DMS153 treated with DMSO at 0.1 percent for 48 hours (cell line): ENCODE results near the gene FAM131C.

Experiments
- DNase-seq: peaks from one replicate; lab custom pipeline; 2025; ENCODE audit not compliant: unreplicated experiment; lab: John Stamatoyannopoulos, UW

The FAM131C gene, protein sequence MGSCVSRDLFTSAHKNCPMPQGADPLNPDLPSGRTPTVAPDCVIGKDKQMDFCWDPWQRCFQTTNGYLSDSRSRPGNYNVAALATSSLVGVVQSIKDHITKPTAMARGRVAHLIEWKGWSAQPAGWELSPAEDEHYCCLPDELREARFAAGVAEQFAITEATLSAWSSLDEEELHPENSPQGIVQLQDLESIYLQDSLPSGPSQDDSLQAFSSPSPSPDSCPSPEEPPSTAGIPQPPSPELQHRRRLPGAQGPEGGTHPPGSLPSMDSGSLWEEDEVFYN

DNA sequence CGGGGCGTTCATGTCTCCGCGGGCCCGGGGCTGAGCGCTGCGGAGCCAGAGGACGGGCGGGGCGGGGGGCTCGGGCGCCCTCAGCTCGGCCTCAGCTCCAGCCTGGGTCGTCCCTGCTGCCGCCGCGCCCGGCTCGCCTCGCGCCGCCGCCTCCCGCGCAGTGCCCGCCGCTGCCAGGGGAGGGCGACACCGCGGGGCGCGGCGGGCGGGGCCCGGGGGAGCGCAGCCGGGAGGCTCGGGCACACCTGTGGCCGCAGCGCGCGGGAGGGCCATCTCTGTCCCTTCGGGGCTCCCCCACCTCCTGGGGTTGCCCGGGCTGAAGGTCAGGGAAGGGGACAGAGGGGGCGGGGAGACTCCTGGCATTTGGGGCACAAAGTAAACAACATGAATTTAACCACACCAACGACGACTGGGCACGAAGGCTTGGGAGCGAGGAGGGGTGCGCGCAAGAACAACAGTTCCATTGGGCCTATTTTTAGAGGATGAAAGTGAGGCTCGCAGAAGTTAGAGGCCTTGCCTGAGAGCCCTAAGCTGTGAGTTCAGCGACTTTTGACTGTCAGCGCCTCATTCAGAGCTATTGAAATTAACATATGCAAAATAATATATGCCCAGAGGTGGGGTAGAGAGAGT, at the start of gene FAM131C:
Gene FAM131C, minus strand, starts transcription at position 162 of the 630 bp plus-strand sequence. CDS start 209 bp downstream, outside the sequence.
- no peak for DNase-seq

DNA sequence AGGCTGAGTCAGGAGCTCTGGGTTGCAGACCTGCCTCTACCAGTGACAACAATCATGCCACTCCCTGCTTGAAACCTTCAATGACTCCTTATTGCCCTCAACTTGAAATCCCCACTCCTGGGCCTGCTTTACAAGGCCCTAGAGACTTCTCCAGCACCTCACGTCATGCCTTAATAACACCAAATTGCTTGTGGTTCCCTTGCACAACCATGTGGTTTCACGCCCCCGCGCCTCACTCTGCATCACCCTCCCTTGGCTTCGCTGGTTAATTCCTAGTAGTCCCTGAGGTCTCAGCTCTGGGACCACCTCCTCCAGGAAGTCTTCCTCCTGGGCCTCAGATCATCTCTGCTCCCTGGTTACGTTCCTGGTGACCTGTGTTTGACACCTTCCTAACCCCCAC, 49.5 kb upstream of the FAM131C start:
- no peak for DNase-seq

DNA sequence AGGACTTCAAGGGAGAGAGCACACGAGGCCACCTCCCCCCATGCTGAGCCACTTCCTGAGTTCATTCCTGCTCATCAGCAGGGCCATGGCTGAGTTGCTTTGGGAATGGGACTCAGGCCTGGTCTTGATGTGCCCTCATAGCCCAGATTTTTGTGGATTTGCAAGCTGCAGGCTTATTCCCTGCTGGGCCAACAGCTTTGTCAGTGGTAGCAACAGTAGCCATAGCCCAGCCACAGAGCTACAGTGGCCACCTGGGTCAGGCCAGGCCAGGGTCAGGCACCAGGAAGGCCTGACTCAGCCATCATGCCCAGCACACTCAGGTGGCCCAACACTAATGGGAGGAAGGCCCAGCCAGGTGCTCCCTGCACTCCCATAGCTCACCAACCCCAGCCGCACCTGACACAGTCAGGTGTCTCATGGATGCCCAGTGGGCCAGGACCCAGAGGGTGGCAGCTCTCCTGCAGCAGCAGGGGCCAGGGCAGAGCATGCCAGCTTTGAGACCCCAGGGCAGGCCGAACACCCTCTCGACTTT, 49.0 kb upstream of the FAM131C start:
- no peak for DNase-seq

DNA sequence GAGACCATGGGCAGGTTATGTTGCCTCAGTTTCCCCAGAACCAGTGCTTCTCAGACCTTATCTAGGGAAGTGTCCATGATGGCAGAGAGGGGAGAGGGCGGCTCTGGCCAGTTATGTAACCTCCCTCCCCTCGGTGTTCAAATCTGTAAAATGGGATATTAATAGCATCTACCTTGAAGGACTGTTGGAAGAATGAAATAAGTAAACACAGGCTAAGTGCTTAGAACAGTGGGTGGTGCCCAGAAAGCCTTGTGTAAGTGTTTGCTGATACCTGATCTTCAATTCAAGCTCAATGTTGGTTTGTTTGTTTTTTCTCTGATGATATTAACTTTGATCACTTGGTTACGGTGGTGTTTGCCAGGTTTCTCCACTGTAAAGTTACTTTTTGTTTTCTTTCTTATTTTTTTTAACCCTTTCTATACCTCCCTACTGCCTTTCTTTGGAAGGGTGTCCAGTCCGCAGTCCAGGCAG, 47.5 kb upstream of the FAM131C start:
- peak; percentile 20 for DNase-seq

DNA sequence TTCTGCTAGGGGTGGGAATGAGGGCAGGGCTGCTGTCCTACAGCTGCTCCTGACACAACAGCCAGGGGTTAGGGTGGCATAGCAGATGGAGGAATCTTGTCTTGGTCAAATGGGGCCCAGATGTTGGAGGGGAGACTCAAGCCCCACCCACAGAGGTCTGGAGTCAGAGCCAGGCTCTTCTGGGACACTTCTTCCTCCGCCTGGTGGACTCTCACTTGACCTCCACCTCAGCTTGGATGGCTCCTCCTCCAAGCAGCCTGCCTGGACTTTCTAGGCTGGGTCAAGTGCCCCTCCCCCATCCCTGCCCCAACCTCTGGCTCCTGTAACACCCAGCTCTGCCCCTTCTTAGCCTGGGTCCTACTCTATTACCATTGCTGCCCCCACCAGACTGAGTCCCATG, 47.0 kb upstream of the FAM131C start:
- DNase-seq = no peak

DNA sequence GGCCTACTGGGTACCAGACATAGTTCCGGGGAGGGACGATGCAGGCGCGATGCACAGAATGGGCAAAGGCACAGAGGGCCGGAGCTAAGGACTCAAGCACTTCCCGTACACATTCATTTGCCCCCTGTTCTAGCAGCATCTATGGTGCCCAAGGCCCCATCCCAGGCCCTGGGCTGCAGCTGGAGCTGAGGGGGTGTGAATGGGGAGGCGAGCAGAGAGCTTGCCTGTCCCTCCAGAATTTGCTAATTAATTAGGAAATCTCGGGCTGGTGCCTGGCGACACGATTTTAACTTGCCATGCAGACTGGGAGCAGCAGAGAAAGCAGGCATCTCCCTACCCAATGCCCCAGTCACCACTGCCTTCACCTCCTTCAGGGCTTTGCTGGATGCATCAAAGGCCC, 46.5 kb upstream of the FAM131C start:
- DNase-seq = no peak

DNA sequence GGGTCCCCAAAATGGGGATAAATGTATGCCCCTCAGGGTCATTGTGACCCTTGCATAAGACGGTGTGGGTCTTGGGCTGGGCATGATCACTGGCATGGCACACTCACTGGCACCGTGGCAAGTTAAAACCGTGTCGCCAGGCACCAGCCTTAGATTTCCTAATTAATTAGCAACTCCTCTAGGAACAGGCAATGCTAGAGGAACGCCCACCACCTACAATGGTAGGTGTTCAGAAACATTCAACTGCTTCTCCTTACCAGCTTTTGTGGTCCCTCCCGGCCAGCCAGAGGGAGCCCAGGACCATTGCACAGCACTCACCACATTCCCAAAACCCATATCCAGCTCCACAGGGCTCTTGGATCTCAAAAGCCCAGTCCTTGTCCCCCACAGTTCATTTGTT, 46.1 kb upstream of the FAM131C start:
- no peak for DNase-seq

DNA sequence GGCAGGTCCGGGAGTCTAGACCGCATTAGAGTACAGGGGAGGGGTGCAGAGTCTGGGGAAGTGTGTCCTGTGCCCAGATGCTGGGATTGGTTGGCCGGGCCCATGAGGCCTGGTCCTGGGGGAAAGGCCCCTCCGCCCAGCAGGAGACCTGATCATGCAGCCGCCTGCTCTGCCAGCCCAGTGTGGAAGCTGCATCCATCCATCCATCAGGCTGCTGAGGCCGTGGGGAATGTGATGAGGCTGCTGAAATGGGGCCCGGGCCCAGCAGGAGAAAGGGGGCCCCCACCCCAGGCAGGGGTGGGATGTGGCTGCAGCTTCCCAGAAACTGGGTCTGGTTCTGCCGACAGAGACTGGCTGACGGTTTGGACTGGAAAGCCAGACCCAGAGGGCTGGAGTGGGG, 45.3 kb upstream of the FAM131C start:
- no peak for DNase-seq

DNA sequence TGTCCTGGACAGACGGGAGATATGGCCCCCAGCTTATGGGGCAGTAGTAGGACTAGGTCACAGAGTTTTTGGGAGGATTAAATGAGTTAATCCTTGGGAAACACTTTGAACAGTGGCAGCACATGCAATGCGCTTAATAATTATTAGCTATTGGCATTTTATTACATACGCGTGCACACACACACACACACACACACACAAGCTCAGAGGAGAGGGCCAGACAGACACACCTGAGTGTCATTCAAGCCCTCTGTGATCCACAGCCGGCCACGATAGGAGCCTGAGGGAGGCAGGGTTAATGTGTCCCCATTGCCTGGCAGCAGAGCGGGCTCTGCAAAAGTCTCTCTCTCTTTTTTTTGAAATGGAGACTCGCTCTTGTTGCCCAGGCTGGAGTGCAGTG, 44.5 kb upstream of the FAM131C start:
- DNase-seq = no peak

DNA sequence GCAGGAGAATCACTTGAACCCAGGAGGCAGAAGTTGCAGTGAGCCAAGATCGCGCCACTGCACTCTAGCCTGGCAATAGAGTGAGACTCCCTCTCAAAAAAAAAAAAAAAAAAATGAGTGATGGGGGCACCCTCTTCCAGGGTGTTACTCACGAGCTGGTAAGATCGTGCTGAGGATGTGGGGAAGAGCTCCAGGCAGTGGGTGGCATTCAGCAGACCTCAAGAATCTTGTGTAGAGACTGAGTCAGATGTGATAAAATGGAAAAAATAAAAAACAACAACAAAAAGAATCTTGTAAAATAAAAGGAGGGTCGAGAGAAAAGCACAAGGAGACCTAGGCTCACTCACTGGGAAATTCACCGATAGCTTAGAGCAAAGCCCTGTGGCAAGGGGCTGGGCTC, 43.9 kb upstream of the FAM131C start:
- no peak for DNase-seq

DNA sequence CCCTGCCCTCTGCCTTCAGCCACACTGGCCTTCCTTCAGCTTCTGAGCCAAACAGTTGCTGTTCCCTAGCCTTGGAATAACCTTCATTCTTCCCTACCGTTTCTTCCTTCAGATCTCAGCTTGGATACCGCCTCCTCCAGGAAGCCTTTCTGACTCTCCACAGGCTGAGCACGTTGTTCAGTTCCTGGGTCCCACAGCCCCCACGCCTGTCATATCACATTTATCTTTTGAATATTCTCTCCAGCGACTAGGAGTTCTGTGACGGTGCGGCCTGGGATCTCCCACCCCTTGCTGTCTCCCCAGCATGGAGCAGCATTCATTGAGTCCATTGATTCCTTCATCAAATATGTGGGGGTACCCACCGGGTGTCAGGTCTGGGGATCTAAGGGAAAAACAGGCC, 43.2 kb upstream of the FAM131C start:
- DNase-seq = no peak

DNA sequence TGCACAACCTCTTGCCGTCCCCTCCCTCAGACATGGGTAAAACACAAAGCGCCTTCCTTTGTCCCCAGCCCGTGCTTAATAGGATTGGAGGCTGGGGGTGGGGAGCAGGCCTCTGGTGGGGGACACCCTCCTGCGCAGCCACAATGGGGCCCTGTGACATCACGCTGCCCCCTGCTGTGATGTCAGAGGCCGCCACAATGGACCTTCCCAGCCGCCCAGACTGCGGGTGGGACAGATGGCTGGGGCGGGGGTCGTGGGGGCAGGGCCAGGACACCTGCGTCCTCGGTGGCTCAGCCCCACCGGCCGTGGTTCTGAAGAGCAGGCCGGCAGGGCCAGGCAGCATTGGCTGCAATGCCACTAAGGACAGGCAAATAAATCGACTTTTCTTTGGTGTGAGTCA, 42.6 kb upstream of the FAM131C start:
- DNase-seq = no peak

DNA sequence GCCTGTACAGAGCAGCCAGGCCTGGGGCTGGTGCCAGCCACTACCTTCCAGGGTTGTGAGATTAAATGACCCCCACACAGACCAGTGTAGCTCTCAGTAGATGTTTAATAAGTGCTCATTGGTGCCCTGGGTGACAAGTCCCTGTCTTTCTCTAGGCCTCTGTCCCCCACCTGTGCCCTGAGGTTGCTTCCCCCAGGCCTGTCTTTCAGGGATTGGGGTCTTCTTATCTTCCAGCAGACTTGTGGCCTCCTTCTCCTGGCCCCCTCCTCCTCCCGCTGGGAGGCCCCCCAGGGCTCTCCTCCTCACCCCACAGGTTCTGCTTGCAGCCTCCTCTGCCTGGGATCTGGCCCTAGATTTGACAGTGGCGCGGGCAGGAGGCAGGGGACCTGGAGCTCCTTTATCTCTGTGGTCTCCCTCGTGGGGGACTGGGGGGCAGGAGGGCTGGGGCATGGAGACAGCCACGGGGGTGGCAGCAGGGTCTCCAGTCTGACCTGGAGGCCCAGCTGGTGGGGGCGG, 42.1 kb upstream of the FAM131C start:
- DNase-seq = no peak

DNA sequence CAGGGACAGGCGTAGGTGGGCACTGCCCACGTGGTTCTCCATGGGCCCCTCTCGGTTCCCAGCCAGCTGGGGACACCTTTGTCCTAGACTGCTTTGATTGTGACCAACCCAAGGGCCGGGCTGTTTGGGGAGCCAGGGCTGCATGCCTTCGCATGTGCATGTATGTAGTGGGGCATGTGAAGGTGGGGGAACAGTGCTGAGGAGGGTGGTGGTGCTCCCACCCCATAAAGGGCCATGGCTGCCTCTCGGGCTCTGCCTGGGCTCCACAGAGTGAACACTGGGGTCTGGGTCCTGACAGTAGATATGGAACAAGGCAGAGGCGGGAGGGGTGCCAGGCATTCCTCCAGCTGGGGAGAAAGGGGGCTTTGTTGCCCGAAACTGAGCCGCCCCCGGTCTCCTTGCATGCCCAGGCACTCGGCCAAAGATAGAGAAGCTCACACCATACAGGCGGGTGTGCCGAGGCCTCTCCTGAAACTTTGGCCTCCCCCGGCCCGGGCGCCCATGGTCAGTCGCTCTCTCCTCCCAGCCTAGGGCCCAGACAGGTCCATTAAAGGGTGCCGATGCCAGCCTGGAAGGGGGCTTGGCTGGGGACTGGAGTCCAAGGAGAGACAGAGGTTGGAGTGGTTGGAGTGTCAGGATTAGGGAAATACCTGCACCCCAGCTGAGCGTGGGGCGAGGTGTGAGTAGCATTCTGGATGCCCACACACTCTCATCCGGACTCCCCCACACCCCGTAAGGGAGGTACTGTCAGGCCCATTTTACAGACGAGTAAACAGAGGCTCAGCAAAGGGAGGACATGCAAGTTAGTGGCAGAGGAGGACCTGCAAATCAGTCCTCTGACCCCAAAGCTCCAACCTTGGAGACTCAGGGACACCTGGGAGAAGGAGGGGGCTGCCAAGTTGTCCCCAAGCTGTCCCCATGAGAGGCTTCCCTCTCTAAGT, 41.3 kb upstream of the FAM131C start:
- no peak for DNase-seq

DNA sequence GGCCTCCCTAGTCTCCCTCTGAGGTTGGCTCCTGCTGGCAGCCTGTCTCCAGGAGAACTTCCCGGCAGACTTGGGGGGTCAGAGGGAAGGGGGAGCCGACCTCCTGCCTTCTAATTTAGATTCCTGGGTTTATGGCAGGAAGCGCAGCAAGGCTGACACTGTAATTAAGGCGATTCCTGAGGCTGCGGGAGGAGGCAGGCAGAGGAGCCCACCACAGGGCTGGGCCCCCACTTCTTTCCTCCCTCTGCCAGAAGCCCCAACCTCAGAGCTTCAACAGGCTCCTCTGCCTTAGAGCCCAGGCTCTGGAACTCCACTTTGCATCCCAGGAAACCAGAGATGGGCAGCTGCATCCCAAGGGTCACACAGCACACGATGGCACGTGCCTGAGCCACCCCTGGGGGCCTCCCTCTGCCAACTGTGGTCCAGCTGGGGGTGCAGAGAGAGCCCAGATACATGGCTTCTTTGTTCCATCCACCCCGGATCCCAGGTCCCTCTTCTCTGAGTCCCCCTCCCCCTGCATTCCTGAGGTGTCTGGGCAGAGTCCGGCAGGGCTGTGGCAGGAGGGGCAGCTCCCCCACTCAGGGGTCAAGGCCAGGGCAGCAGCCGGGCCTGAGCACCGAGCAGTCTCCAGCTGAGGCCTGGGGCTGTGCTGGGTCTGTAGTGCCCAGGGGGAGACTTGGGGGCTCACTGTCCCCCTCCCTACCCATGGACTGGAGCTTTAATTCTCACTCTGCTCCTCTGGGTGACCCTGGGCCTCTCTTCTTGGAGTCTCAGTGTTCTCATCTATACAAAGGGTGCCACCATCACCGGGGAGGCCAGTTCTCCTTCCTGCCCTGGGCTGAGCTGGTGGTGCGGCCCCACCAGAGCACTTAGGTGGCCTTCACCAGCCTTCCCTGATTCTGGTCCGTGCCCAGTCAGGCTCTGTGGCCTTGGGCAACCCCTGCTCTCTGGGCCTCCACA, 39.4 kb upstream of the FAM131C start:
- DNase-seq = no peak

DNA sequence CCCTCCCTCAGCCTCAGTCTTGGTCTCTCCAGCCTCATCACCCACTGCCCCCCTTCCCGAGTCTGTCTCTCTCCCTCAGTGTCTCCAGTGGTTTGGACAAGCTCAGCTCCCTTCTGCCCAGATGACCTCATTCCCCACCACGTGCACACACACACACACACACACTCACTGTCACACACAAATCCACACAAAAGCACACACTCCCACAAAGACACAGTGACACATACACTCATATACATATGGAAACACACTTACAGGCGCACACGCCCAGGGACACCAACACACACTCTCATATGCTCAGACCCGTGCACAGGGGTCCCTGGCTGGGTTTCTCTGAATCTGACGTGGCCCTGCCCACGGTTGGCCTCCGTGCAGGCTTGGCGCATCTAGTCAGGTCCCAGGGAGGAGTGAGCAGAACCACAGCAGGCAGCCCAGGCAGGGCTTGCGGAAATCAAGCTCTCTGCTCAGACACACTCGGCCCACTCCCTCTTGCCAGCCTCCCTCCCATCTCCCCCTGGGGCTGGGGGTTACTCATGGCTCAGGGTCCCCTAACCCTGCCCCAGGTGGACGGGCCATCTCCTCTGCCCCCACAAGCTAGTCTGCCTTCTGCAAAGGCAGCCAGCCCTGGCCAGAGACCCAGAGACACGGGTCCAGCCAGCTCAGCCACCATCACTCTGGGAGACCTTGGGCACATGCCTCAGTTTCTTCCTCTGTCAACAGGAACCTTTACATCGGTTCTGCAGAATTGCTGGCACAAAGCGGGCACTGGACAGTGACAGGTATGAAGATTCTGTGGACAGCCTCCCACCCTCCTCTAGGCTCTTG, 38.5 kb upstream of the FAM131C start:
- DNase-seq = no peak

DNA sequence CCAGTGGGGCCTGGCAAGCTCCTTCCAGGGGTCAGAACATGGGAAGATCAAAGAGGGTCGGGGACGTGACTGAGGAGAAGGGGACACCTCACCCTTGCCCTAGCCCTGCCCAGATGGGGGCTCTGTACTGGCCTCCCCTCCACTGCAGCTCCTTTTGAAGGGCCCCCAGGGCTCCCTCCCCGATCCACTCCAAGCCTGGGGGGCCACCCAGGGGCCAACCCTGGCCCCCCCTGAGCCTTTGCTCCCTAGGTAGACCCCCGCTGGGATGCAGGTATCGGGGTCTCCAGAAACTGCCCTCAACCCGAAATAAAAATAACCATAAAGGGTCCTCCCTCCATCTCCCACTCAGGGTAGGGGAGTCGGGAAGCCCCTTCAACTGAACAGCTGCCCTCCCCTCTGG, 37.4 kb upstream of the FAM131C start:
- DNase-seq = no peak

DNA sequence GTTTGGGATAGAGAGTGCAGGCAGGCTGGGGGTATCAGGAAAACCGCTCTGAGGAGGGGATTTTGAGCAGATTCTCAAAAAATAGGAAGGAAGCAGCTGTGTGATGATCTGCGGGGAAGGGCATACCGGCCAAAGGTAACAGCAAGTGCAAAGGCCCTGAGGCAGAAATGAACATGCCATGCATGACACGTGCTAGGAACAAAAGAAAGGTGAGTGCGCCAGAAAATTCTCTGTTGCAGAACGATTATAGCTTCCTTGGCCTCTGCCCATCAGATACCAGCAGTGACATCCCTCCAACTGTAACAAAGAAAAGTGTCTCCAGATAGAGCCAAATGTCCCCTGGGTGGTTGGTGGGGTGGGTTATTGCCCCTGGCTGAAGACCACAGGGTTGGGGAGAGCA, 37.0 kb upstream of the FAM131C start:
- no peak for DNase-seq

DNA sequence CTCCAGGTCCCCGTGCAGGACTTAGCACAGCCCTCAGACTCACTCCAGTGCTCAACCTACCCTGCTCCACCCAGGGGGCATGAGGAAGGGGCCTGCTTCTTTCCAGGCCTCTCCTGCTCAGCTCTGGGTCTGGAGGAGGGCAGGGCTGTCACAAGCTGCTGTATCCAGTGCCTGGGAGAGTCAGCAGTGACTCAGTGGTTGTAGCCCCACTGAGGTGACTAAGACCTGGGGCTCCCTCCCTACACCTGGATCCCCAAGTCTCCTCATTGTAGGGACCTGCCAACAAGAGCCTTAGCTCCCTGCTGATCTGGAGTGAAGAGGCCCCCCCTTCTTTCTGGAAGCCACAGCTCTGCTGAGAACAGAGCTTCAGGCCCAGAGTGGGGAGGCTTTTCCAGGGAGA, 36.1 kb upstream of the FAM131C start:
- no peak for DNase-seq
